Vagina (tissue), 2 donors: Measurements from ENCODE around the gene EFCAB6.

ENCODE experiments used
- POLR2A ChIP-seq, 2 donors: fragments of 450-650 bp; IDR thresholded peaks; one replicate each; pipeline ENCODE4 v1.6.1; 2017; ENCODE audit warnings: antibody characterized with exemption in 2 of 2, mild to moderate bottlenecking in 2 of 2, moderate library complexity in 2 of 2
- TF ChIP-seq, protein P1 (sequence below), 3 experiments: fragments of 450-650 bp in 2 of 3; fragments of 200-600 bp in 1 of 3; sonication (generic) in 1 of 3; IDR thresholded peaks; one replicate each; pipeline ENCODE4 v1.5.1; 2017 to 2019; ENCODE audit warnings: antibody characterized with exemption in 3 of 3, mild to moderate bottlenecking in 2 of 3, moderate library complexity in 2 of 3

DNA sequence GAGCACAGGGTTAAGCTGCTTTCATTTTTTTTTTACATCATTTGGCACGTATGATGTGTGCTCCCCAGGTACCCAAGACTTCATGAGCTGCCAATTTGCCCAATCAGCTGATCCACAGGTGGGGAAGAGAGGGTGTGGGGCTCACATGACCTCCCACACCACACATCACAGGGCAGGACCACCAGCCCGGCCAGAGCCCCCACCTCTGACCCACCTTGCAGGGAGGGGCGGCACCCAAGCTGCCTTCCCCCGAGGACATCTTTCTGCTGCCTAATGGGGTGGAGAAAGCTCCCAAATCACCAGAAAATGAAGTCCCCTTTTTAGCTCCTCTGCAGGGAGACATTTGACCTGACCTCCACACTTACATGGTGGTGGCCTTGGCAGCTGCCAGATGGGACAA lies 280.5 kb downstream of the EFCAB6 start:
- TF ChIP-seq, protein P1, sequence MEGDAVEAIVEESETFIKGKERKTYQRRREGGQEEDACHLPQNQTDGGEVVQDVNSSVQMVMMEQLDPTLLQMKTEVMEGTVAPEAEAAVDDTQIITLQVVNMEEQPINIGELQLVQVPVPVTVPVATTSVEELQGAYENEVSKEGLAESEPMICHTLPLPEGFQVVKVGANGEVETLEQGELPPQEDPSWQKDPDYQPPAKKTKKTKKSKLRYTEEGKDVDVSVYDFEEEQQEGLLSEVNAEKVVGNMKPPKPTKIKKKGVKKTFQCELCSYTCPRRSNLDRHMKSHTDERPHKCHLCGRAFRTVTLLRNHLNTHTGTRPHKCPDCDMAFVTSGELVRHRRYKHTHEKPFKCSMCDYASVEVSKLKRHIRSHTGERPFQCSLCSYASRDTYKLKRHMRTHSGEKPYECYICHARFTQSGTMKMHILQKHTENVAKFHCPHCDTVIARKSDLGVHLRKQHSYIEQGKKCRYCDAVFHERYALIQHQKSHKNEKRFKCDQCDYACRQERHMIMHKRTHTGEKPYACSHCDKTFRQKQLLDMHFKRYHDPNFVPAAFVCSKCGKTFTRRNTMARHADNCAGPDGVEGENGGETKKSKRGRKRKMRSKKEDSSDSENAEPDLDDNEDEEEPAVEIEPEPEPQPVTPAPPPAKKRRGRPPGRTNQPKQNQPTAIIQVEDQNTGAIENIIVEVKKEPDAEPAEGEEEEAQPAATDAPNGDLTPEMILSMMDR (IDR thresholded peaks at IDR 0.05): no peak
- TF ChIP-seq POLR2A (IDR thresholded peaks at IDR 0.05): no peak
